ENCODE measurements around the gene MGAT4C. TPM values are rescaled to one million over a fixed set of nuclear protein-coding genes. Genes with fewer than 3 reads are reported as not detected.

Gene MGAT4C
- total RNA-seq, 5 donors from 2014 or later (not counting 1 experiment from before 2014, with no cell fraction given) = not detected

DNA sequence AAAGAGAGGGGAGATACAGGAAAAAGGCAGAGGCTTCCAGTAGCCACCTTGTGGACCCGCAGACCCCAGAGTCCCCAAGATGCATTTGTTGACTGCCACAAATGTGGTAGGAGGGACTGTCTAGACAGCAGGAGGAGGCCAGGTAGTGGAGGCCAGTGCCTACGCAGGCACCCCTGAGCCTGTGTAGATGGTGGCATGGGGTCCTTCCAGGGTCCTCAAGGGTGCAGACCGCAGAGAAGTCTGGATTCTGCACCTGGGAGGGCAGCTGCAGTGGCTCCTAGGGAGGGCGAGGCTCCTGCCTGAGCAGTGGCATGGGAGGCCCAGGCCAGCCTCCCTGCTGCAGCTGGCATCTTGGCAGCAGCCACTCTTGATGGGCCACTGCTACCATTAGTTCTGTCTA, 262.4 kb downstream of the MGAT4C start:
- WGBS (ENCODE audit: insufficient coverage) = 69% methylated on average over 2 of the region's 4 CpGs
- Mint-ChIP-seq H3K4me1 (no peaks in the 10 kb centered on the region), H3K27me3 (no peaks in the 10 kb centered on the region), H3K4me3 (no peak overlapping the region), H3K27ac (no peak overlapping the region), H3K36me3 (no peaks in the 10 kb centered on the region), H3K9me3 (peaks cover 8 to 47% (median 16%) of the 10 kb centered on the region in 3 donors)
- Histone ChIP-seq H3K4me1 (ENCODE audit: control insufficient read depth in 1 of 2, extremely low read depth in 1 of 2, insufficient read depth in 2 of 2, low read length in 2 of 2) (no peaks in the 10 kb centered on the region), H3K36me3 (ENCODE audit: control insufficient read depth in 2 of 2, extremely low read depth in 1 of 2, insufficient read depth in 1 of 2, low read length in 1 of 2) (no peaks in the 10 kb centered on the region), H3K4me3 (ENCODE audit: control insufficient read depth in 1 of 2, extremely low read depth in 1 of 2, low read length in 1 of 2) (no peak overlapping the region), H3K9me3 (no peaks in the 10 kb centered on the region), H3K27ac (ENCODE audit: low read length) (no peak overlapping the region), H3K27me3 (replicated peaks in 1 of 2; ENCODE audit: control insufficient read depth in 2 of 2, extremely low read depth in 1 of 2, insufficient read depth in 2 of 2, low read length in 1 of 2) (no peaks in the 10 kb centered on the region)
- ATAC-seq (replicated peaks in 1 of 4) = no peak
- DNase-seq = no peak
- ChIA-PET CTCF (no interaction called here), POLR2A (no interaction called here)

DNA sequence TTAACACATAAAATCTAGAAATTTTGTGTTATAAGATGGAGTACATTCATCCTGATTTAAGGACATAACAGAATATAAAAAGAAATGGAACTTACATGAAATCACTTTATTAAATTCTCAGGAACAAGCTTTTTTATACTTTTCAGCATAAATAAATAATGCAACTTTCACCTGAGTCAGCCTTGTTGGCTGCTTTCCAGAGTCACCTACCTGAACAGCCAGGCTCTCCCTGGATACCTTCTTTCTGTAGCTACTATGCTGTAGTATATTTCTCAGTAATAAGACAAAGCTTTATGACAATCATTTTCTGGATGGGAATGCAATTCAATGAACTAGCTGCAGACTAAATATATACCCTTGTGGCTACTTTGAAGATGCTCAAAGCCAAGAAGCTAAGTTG, 270.2 kb downstream of the MGAT4C start:
- Histone ChIP-seq H3K36me3 (ENCODE audit: control insufficient read depth in 2 of 2, extremely low read depth in 1 of 2, insufficient read depth in 1 of 2, low read length in 1 of 2) (no peaks in the 10 kb centered on the region), H3K4me1 (ENCODE audit: control insufficient read depth in 1 of 2, extremely low read depth in 1 of 2, insufficient read depth in 2 of 2, low read length in 2 of 2) (no peaks in the 10 kb centered on the region), H3K4me3 (ENCODE audit: control insufficient read depth in 1 of 2, extremely low read depth in 1 of 2, low read length in 1 of 2) (no peak overlapping the region), H3K27ac (ENCODE audit: low read length) (no peak overlapping the region), H3K27me3 (replicated peaks in 1 of 2; ENCODE audit: control insufficient read depth in 2 of 2, extremely low read depth in 1 of 2, insufficient read depth in 2 of 2, low read length in 1 of 2) (no peaks in the 10 kb centered on the region), H3K9me3 (no peaks in the 10 kb centered on the region)
- no peak overlapping the region for H3K27ac Mint-ChIP-seq
- DNase-seq (no peak), ATAC-seq (replicated peaks in 1 of 4) (no peak)
- no peaks in the 10 kb centered on the region for H3K27me3 Mint-ChIP-seq
- H3K9me3 Mint-ChIP-seq = peaks cover 0 to 7% (median 4%) of the 10 kb centered on the region in 3 donors
- no peak overlapping the region for H3K4me3 Mint-ChIP-seq
- ChIA-PET CTCF (no interaction called here), POLR2A (no interaction called here)
- H3K4me1 Mint-ChIP-seq = no peaks in the 10 kb centered on the region
- no peaks in the 10 kb centered on the region for H3K36me3 Mint-ChIP-seq

DNA sequence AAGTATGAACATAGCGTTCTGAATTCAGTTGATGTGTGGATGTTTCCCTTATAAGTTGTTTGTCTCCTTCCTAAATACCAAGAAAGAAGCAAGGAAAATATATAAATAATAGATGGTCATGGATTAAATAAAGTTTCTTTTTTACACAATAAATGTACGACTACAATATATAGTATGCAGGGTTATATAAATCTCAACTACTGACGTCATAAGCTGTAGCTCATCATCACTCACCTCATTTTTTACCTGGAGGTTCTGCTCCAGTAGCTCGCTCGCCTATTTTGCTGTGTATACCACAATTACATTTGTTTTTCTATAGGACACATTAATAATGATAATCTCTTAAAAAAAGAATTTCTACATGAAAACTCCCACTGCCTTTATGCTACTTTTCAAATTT, 272.6 kb downstream of the MGAT4C start:
- no CpG with 5 or more reads among the region's 5 CpGs for WGBS (ENCODE audit: insufficient coverage)
- H3K27me3 ChIP-seq (replicated peaks in 1 of 2; ENCODE audit: control insufficient read depth in 2 of 2, extremely low read depth in 1 of 2, insufficient read depth in 2 of 2, low read length in 1 of 2) = no peaks in the 10 kb centered on the region
- H3K4me3 ChIP-seq (ENCODE audit: control insufficient read depth in 1 of 2, extremely low read depth in 1 of 2, low read length in 1 of 2) = no peak overlapping the region
- H3K9me3 ChIP-seq = no peaks in the 10 kb centered on the region
- H3K4me3 Mint-ChIP-seq = no peak overlapping the region
- DNase-seq = no peak
- H3K4me1 ChIP-seq (ENCODE audit: control insufficient read depth in 1 of 2, extremely low read depth in 1 of 2, insufficient read depth in 2 of 2, low read length in 2 of 2) = no peaks in the 10 kb centered on the region
- ChIA-PET POLR2A (no interaction called here), CTCF (no interaction called here)
- H3K9me3 Mint-ChIP-seq = peaks cover 0 to 11% (median 6%) of the 10 kb centered on the region in 3 donors
- no peaks in the 10 kb centered on the region for H3K27me3 Mint-ChIP-seq
- no peak overlapping the region for H3K27ac ChIP-seq (ENCODE audit: low read length)
- no peak for ATAC-seq (replicated peaks in 1 of 4)
- H3K36me3 Mint-ChIP-seq = no peaks in the 10 kb centered on the region
- H3K27ac Mint-ChIP-seq = no peak overlapping the region
- no peaks in the 10 kb centered on the region for H3K4me1 Mint-ChIP-seq
- no peaks in the 10 kb centered on the region for H3K36me3 ChIP-seq (ENCODE audit: control insufficient read depth in 2 of 2, extremely low read depth in 1 of 2, insufficient read depth in 1 of 2, low read length in 1 of 2)

DNA sequence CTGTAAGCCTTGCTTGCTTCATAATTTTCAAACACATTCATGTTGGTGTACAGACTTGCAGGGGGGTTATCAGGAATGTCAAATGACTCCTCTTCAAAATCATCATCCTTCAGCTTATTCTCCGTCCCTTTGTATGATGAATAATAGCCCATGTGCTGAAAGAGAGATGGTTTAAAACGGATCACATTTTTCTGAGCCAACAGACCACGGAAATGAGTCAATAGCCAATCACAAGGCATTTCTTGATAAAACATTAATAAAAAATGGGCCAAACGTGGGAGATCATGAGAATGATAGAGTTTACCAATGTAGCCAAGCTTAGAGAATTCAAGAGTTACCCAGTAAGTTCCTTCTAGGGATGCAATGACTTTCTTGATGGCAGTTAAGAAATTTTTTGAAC, 276.6 kb downstream of the MGAT4C start:
- POLR2A ChIA-PET = no interaction called here
- Mint-ChIP-seq H3K36me3 (no peaks in the 10 kb centered on the region), H3K27me3 (no peaks in the 10 kb centered on the region), H3K9me3 (peaks cover 0 to 6% (median 4%) of the 10 kb centered on the region in 3 donors), H3K27ac (no peak overlapping the region), H3K4me3 (no peak overlapping the region), H3K4me1 (no peaks in the 10 kb centered on the region)
- Histone ChIP-seq H3K9me3 (no peaks in the 10 kb centered on the region), H3K27ac (ENCODE audit: low read length) (no peak overlapping the region), H3K36me3 (ENCODE audit: control insufficient read depth in 2 of 2, extremely low read depth in 1 of 2, insufficient read depth in 1 of 2, low read length in 1 of 2) (no peaks in the 10 kb centered on the region), H3K4me3 (ENCODE audit: control insufficient read depth in 1 of 2, extremely low read depth in 1 of 2, low read length in 1 of 2) (no peak overlapping the region), H3K4me1 (ENCODE audit: control insufficient read depth in 1 of 2, extremely low read depth in 1 of 2, insufficient read depth in 2 of 2, low read length in 2 of 2) (no peaks in the 10 kb centered on the region), H3K27me3 (replicated peaks in 1 of 2; ENCODE audit: control insufficient read depth in 2 of 2, extremely low read depth in 1 of 2, insufficient read depth in 2 of 2, low read length in 1 of 2) (no peaks in the 10 kb centered on the region)
- ATAC-seq (replicated peaks in 1 of 4) (no peak), DNase-seq (no peak)
- WGBS (ENCODE audit: insufficient coverage) = no CpG with 5 or more reads among the region's 4 CpGs
- CTCF ChIA-PET = no interaction called here

DNA sequence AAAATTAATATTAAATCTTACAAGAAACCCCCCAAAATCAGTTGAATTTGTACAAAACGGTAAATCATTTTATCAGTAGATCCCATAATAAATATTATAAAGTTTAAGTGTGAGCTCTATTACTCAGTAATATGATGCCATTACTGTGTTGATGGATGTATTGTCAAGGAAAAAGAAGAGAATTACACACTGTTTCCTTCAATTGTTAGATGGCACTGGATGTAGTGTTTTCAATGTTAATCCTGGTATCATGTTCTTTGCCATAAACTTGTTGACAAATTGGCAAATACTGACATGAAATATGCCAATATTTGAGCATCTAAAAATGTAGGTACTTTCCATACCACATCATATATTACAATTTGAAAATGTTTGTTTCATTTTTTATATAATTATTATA, 280.5 kb downstream of the MGAT4C start:
- no peaks in the 10 kb centered on the region for H3K4me1 ChIP-seq (ENCODE audit: control insufficient read depth in 1 of 2, extremely low read depth in 1 of 2, insufficient read depth in 2 of 2, low read length in 2 of 2)
- H3K27me3 Mint-ChIP-seq = no peaks in the 10 kb centered on the region
- no peaks in the 10 kb centered on the region for H3K4me1 Mint-ChIP-seq
- no peaks in the 10 kb centered on the region for H3K36me3 ChIP-seq (ENCODE audit: control insufficient read depth in 2 of 2, extremely low read depth in 1 of 2, insufficient read depth in 1 of 2, low read length in 1 of 2)
- DNase-seq = no peak
- no peaks in the 10 kb centered on the region for H3K9me3 ChIP-seq
- no peak overlapping the region for H3K4me3 ChIP-seq (ENCODE audit: control insufficient read depth in 1 of 2, extremely low read depth in 1 of 2, low read length in 1 of 2)
- ChIA-PET POLR2A (no interaction called here), CTCF (no interaction called here)
- H3K27me3 ChIP-seq (replicated peaks in 1 of 2; ENCODE audit: control insufficient read depth in 2 of 2, extremely low read depth in 1 of 2, insufficient read depth in 2 of 2, low read length in 1 of 2) = no peaks in the 10 kb centered on the region
- peaks cover 0 to 6% (median 3%) of the 10 kb centered on the region in 3 donors for H3K9me3 Mint-ChIP-seq
- no peak for ATAC-seq (replicated peaks in 1 of 4)
- H3K4me3 Mint-ChIP-seq = no peak overlapping the region
- no peaks in the 10 kb centered on the region for H3K36me3 Mint-ChIP-seq
- no peak overlapping the region for H3K27ac Mint-ChIP-seq
- no peak overlapping the region for H3K27ac ChIP-seq (ENCODE audit: low read length)
- no CpG with 5 or more reads among the region's 1 CpG for WGBS (ENCODE audit: insufficient coverage)

DNA sequence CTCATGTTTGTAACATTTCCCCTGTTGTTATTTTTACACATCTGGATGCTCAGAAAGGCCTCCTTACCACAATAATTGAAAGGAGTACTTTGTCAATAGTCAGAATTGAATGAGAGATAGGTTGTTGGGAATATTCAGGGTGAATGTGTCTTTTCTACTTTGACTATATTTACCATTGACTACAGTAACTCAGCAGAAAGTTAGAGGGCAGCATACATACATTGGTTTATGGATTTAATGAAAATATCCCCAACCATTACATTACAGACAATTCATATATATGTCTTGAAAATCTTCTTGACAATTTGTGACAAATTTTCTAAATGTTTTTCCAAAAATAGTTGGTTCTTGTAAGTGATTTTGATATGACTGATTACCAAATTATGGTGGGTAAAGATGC, 284.4 kb downstream of the MGAT4C start:
- no peak overlapping the region for H3K27ac Mint-ChIP-seq
- CTCF ChIA-PET = no interaction called here
- H3K27me3 Mint-ChIP-seq = no peaks in the 10 kb centered on the region

DNA sequence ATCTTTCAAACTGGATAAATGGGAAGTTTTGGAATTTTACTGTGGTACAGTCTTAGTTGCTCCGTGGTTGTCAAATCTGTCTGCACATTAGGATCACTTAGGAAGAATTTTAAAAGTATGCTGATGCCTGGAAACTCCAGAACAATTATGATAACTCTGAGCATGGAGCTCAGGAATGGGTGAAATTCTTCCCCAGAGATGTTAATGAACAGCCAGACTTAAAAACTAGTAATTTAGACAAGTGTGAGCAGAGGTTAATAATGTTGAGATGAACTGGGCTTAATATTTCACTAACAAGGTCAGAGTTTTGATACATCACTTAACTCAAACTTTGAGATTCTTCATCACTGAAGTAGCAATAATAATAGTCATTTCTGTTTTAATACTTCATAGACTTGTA, 287.6 kb downstream of the MGAT4C start:
- Mint-ChIP-seq H3K4me1 (no peaks in the 10 kb centered on the region), H3K36me3 (no peaks in the 10 kb centered on the region), H3K27ac (no peak overlapping the region), H3K9me3 (peaks cover 0 to 7% (median 0%) of the 10 kb centered on the region in 3 donors), H3K27me3 (no peaks in the 10 kb centered on the region), H3K4me3 (no peak overlapping the region)
- no peaks in the 10 kb centered on the region for H3K9me3 ChIP-seq
- no peak for DNase-seq
- POLR2A ChIA-PET = interaction anchor here in 1 of 2 donors (1.1 kb wide), 1 partner anchor 12 kb away, joined by 3 read pairs; no protein-coding TSS in a partner anchor
- no peaks in the 10 kb centered on the region for H3K27me3 ChIP-seq (replicated peaks in 1 of 2; ENCODE audit: control insufficient read depth in 2 of 2, extremely low read depth in 1 of 2, insufficient read depth in 2 of 2, low read length in 1 of 2)
- no peaks in the 10 kb centered on the region for H3K36me3 ChIP-seq (ENCODE audit: control insufficient read depth in 2 of 2, extremely low read depth in 1 of 2, insufficient read depth in 1 of 2, low read length in 1 of 2)
- no peak overlapping the region for H3K27ac ChIP-seq (ENCODE audit: low read length)
- no CpG with 5 or more reads among the region's 1 CpG for WGBS (ENCODE audit: insufficient coverage)
- CTCF ChIA-PET = no interaction called here
- no peaks in the 10 kb centered on the region for H3K4me1 ChIP-seq (ENCODE audit: control insufficient read depth in 1 of 2, extremely low read depth in 1 of 2, insufficient read depth in 2 of 2, low read length in 2 of 2)
- H3K4me3 ChIP-seq (ENCODE audit: control insufficient read depth in 1 of 2, extremely low read depth in 1 of 2, low read length in 1 of 2) = no peak overlapping the region
- no peak for ATAC-seq (replicated peaks in 1 of 4)

More for the DNA sequence above, 284.4 kb downstream of the MGAT4C start:
- H3K27ac ChIP-seq (ENCODE audit: low read length) = no peak overlapping the region
- peaks cover 0 to 6% (median 0%) of the 10 kb centered on the region in 3 donors for H3K9me3 Mint-ChIP-seq
- no peaks in the 10 kb centered on the region for H3K27me3 ChIP-seq (replicated peaks in 1 of 2; ENCODE audit: control insufficient read depth in 2 of 2, extremely low read depth in 1 of 2, insufficient read depth in 2 of 2, low read length in 1 of 2)
- no peaks in the 10 kb centered on the region for H3K36me3 ChIP-seq (ENCODE audit: control insufficient read depth in 2 of 2, extremely low read depth in 1 of 2, insufficient read depth in 1 of 2, low read length in 1 of 2)
- H3K4me1 ChIP-seq (ENCODE audit: control insufficient read depth in 1 of 2, extremely low read depth in 1 of 2, insufficient read depth in 2 of 2, low read length in 2 of 2) = no peaks in the 10 kb centered on the region
- no peak overlapping the region for H3K4me3 Mint-ChIP-seq
- H3K36me3 Mint-ChIP-seq = no peaks in the 10 kb centered on the region
- no peak overlapping the region for H3K4me3 ChIP-seq (ENCODE audit: control insufficient read depth in 1 of 2, extremely low read depth in 1 of 2, low read length in 1 of 2)
- no peaks in the 10 kb centered on the region for H3K9me3 ChIP-seq
- DNase-seq (no peak), ATAC-seq (replicated peaks in 1 of 4) (no peak)
- POLR2A ChIA-PET = no interaction called here
- H3K4me1 Mint-ChIP-seq = no peaks in the 10 kb centered on the region

All from T-cell (primary cell).